Stomach (tissue), 9 donors: Measurements from ENCODE around the gene IFNLR1. TPM values are rescaled to one million over a fixed set of nuclear protein-coding genes. Genes with fewer than 3 reads are reported as not detected.

Source experiments
- DNase-seq, 2 donors: peaks; one replicate each; pipeline versions ENCODE4 v3.0.0 to v3.0.0-alpha.2; 2013 to 2019
- H3K27ac ChIP-seq, 5 donors: fragments of 200-600 bp in 4 of 5; sonication (generic) in 4 of 5; one replicate each; pipeline ENCODE4 v1.5.1; 2013 to 2019; ENCODE audit warnings: mild to moderate bottlenecking in 1 of 5, moderate library complexity in 1 of 5
- H3K27me3 ChIP-seq, 3 donors: fragments of 200-600 bp; sonication (generic); one replicate each; pipeline ENCODE4 v1.5.1; 2017 to 2019; ENCODE audit warnings: mixed run types in 1 of 3
- H3K36me3 ChIP-seq, 4 donors: fragments of 200-600 bp; sonication (generic); 1 replicate in 3 of 4; 2 replicates in 1 of 4; pipeline ENCODE4 v1.5.1; 2016 to 2019
- H3K4me1 ChIP-seq, 4 donors: fragments of 200-600 bp; sonication (generic); one replicate each; pipeline ENCODE4 v1.5.1; 2016 to 2019
- H3K4me3 ChIP-seq, 4 donors: fragments of 200-600 bp; sonication (generic) in 3 of 4; one replicate each; pipeline ENCODE4 v1.5.1; 2016 to 2019; ENCODE audit warnings: mild to moderate bottlenecking in 1 of 4
- H3K9me3 ChIP-seq, 4 donors: fragments of 200-600 bp; sonication (generic); one replicate each; pipeline ENCODE4 v1.5.1; 2016 to 2019
- CTCF ChIP-seq, 7 experiments: fragments of 450-650 bp in 4 of 7; fragments of 200-600 bp in 3 of 7; sonication (generic) in 3 of 7; IDR thresholded peaks; one replicate each; pipeline ENCODE4 v1.5.1; 2016 to 2019; ENCODE audit warnings: antibody characterized with exemption in 7 of 7, control low read depth in 2 of 7, mild to moderate bottlenecking in 1 of 7
- EP300 ChIP-seq: sonication (generic); formaldehyde crosslinking; IDR thresholded peaks from one replicate; pipeline ENCODE4 v1.6.1; 2017; ENCODE audit warnings: antibody characterized with exemption
- POLR2A ChIP-seq, 4 donors: fragments of 450-650 bp; IDR thresholded peaks; one replicate each; pipeline ENCODE4 v1.6.1; 2016; ENCODE audit warnings: antibody characterized with exemption in 4 of 4, control low read depth in 2 of 4, mild to moderate bottlenecking in 1 of 4, moderate library complexity in 1 of 4
- POLR2AphosphoS5 ChIP-seq, 3 donors: sonication (generic); formaldehyde crosslinking; IDR thresholded peaks; one replicate each; pipeline ENCODE4 v1.6.1; 2016; ENCODE audit warnings: antibody characterized with exemption in 3 of 3
- WGBS, 5 donors: extraction: QIAGEN DNeasy Blood & Tissue Kit in 3 of 5; methylation state at CpG; one replicate each; pipeline versions ENCODE4 v1.1.5 to v1.1.7; 2013 to 2018; 5-methylcytosine and 5-hydroxymethylcytosine counted together
- intact Hi-C: fragments of 100-400 bp; cut with DNase I; formaldehyde crosslinking; loops from one replicate; pipeline ENCODE4 v1.15.1; 2023; ENCODE audit warnings: low total_unique reads
- polyA plus RNA-seq, 3 donors: library from polyadenylated mRNA; stranded (reverse); fragments of 200-250 nt; gene quantifications; one replicate each; pipeline ENCODE4 v1.2.3, GENCODE V29; 2013
- total RNA-seq, 5 donors: library from RNA; depleted of rRNA; stranded (reverse); fragments of >200 nt; gene quantifications; one replicate each; pipeline versions ENCODE4 v1.1.0 to v1.2.3, GENCODE V29; 2014 to 2016
- donor health status: healthy with polysubstance abuse.
- donor health status: Bipolar disorder and iron deficiency.
- donor health status: healthy.

Gene IFNLR1
- total and polyA plus RNA-seq, 8 donors: 0.31 to 6.1 (median 1.1) TPM; not detected in 1

GRCh38 chr1:24159366-24159765 is 27.7 kb downstream of the IFNLR1 start:
- DNase-seq: no peak
- Histone ChIP-seq H3K36me3 (peaks cover 0 to 47% (median 18%) of the 10 kb centered on the region in 4 donors), H3K4me3 (no peak overlapping the region), H3K27me3 (no peaks in the 10 kb centered on the region), H3K27ac (no peak overlapping the region), H3K9me3 (no peaks in the 10 kb centered on the region), H3K4me1 (peaks cover 0 to 11% (median 0%) of the 10 kb centered on the region in 4 donors)
- TF ChIP-seq CTCF (IDR thresholded peaks at IDR 0.05) (no peak), POLR2A (IDR thresholded peaks at IDR 0.05) (no peak), EP300 (no peak), POLR2AphosphoS5 (IDR thresholded peaks at IDR 0.05) (no peak)
- 89 to 97% (median 94%) methylated on average over 5 of the region's 5 CpGs for WGBS, 5 donors
- intact Hi-C loops: no loop called here

DNA sequence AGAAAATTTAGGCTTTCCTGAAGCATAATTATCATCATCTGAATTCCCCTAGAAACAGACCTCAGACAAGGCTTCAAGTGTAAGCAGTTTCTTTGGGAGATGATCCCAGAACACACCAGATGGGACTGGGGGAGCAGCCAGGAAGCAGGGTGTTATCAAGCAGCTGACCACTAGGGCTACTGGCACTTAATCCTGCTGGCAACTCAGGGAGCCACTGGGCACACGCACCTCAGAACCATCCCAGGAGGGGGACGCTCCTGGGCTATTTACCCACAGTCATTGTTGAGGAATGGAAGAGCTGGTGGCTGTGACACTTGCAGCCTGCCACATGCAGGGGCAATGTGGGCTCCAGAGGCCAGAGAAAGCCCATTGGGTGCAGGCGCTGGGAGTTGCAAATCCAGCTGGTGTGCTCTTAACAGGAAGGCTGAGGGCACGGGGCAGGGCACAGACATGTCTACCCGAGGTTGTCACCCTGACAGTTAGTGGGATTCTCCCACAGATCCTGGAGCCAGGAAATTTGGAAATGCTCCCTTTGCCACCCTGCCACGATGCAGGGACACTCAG is 29.1 kb downstream of the IFNLR1 start:
- Histone ChIP-seq H3K27me3 (peaks cover 0 to 3% (median 0%) of the 10 kb centered on the region in 3 donors), H3K36me3 (peaks cover 0 to 47% (median 18%) of the 10 kb centered on the region in 4 donors), H3K9me3 (no peaks in the 10 kb centered on the region), H3K4me3 (no peak overlapping the region), H3K27ac (no peak overlapping the region), H3K4me1 (peaks cover 0 to 11% (median 0%) of the 10 kb centered on the region in 4 donors)
- intact Hi-C loops: no loop called here
- no peak for TF ChIP-seq POLR2A (IDR thresholded peaks at IDR 0.05)
- TF ChIP-seq EP300: no peak
- TF ChIP-seq POLR2AphosphoS5 (IDR thresholded peaks at IDR 0.05): no peak
- TF ChIP-seq CTCF (IDR thresholded peaks at IDR 0.05): no peak
- 80 to 93% (median 85%) methylated on average over 6 of the region's 6 CpGs for WGBS, 5 donors
- no peak for DNase-seq

DNA sequence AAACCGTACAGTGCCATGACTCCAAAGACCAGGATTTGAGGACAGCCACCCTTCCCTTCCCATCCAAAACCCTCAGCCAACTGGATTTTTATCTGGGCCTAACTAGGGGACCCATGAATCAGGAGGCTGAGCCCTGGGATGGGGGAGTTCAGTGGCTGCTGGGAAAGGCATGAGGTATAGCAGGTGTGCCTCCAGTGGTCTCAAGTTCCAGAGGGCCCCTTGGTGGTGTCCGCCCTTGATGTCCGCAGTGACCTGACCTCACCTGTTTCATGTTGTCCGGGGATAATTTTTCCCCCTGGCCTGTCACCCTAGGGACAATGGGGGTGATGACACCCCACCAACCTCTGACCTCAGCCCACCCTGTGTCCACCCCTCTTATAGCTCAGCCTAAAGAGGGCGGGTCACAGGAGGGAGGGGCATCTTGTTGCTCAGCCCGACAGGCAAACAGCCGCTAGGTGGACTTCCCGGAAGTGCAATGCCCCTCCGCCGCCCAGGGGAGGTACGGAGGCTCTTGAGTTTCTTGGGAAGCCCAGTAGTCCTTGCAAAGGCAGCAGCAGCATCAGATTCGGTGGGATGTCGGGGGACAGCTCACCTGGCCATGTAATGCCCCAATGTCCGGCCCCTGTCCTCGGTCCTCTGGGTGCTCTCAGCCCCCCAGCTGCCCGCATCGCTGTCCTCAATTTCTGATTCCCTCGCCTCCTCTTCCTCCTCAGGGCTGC is 30.4 kb downstream of the IFNLR1 start:
- WGBS, 5 donors: 92 to 95% (median 93%) methylated on average over 14 to 18 of the region's 18 CpGs

More for the DNA sequence above, 30.4 kb downstream of the IFNLR1 start:
- H3K4me1 ChIP-seq: peaks cover 0 to 11% (median 0%) of the 10 kb centered on the region in 4 donors
- H3K9me3 ChIP-seq: no peaks in the 10 kb centered on the region
- H3K36me3 ChIP-seq: peaks cover 0 to 45% (median 18%) of the 10 kb centered on the region in 4 donors
- H3K4me3 ChIP-seq: no peak overlapping the region
- no peak overlapping the region for H3K27ac ChIP-seq
- DNase-seq: no peak
- intact Hi-C loops: no loop called here
- TF ChIP-seq CTCF (IDR thresholded peaks at IDR 0.05) (no peak), EP300 (no peak), POLR2A (IDR thresholded peaks at IDR 0.05) (no peak), POLR2AphosphoS5 (IDR thresholded peaks at IDR 0.05) (no peak)
- peaks cover 0 to 10% (median 0%) of the 10 kb centered on the region in 3 donors for H3K27me3 ChIP-seq
